ENCODE results near the gene NUP133.
"Not testable (repeated sequence)": the region's sequence is repeated elsewhere in the genome, so short reads cannot be mapped to it uniquely, and the experiment has no call there.

Gene NUP133

DNA sequence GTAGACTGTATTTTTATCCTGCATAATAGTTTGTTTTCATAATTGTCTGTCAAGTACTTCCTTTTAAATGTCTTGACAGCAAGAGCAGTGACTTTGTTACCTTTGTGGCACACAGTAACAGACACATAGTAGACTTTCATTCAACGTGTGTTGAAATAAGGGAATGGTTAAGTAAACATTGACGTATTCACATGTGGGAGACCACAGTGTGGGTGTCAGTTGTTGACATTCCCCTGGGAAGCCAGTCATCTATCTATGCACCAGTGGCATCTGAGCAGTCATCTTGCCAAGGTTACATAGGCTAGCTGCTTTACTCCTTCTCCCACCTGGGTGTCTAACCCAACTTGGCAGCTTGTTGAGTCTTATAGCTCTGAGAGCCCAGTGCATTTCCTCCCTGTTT, 1.4 kb upstream of the NUP133 start:
- DNase-seq (ENCODE audit: low spot score), result no peak

GRCh38 chr1:229508823-229509337, 739 bp upstream of the NUP133 start:
- DNase-seq (ENCODE audit: low spot score), result no peak

DNA sequence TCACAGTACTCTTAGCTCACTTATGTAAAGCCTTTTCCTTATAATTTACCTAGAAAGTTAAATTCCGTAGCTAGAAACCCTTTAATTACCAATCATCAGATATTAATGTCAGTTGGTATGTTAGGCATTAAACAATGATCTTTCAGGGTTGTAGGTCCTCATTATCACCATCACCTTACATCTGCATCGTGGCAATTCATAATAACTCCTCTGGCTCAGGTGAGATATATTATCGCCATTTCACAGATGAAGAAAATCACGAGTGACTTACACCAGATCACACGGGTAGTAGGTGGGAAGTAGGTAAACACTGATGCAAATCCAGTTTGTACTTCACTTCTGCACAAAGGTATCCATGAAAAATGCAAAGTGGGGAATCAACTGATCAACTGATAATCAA, 639 bp downstream of the NUP133 start:
- no peak for DNase-seq (ENCODE audit: low spot score)

DNA sequence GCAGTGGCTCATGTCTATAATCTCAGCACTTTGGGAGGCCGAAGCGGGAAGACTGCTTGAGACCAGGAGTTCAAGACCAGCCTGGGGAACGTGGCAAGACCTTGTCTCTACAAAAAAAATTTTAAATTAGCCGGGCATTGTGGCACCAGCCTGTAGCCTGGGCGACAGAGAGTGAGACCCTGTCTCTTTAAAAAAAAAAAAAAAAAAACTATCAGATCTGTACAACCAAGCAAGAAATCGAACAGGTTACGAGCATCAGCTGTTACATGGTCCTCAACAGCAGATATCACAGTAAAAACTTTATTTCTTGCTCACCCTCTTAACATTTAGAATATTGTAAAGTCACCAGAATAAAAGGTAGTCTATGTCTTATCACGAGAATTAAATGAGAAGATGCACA, 1.5 kb downstream of the NUP133 start:
- no peak for DNase-seq (ENCODE audit: low spot score)

- DNase-seq (ENCODE audit: low spot score), result no peak
Measured at GRCh38 chr1:229495782-229496181, 12.4 kb downstream of the NUP133 start.

- DNase-seq (ENCODE audit: low spot score), result no peak
Measured at GRCh38 chr1:229487181-229487580, 21.0 kb downstream of the NUP133 start.

DNA sequence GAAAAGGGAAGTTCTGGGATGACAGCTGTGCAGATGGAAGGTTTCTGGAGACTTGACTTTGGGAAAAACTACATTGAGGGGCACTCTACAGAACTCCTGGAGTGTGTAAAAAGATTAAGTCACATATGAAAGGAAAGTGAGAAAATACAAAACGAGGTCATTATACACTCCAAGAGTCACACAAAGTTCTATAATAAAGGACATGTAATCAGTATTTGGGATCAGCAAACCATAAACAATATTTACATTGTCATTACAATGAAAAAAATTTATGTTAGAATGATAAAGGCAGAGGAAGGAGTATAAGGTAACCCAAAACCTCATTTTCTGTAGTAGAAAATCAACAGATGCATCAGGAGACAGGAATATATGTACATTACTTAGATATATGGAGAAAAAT, 22.8 kb downstream of the NUP133 start:
- DNase-seq (ENCODE audit: low spot score), result no peak

DNA sequence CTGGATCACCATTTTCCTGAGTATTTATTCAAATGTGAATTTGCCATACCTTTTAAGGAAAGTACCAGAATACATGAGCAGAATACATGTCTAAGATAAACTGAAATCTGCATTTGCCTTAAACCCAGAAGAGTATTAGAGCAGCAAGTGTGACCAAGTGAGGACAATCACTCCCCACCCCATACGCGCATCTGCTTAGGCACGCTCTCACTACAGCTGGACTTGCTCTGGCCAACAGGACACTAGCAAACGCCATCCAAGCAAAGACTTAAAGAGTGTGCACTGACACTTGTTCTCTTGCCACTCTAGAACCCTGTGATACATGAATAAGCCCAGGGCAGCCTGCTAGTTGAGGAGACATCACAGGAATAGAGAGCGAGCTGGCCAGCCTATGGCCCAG, 25.6 kb downstream of the NUP133 start:
- no peak for DNase-seq (ENCODE audit: low spot score)

GRCh38 chr1:229480495-229480894, 27.6 kb downstream of the NUP133 start:
- no peak for DNase-seq (ENCODE audit: low spot score)

GRCh38 chr1:229479660-229480399, 28.3 kb downstream of the NUP133 start:
- no peak for DNase-seq (ENCODE audit: low spot score)

DNA sequence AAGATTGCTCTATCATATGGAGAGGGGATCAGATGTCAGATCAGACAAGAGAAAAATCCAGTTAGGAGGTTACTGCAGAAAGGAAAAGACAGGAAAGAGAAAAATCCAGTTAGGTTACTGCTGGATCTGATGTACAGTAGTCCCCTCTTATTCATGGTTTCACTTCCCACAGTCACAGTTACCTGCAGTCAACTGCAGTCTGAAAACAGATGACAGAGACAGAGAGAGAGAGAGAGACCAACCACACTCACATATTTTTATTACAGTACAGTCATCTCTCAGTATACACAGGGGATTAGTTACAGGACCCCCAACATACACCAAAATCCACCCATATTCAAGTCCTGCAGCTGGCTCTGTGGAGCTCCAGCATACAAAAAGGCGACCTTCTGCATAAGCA, 29.3 kb downstream of the NUP133 start:
- DNase-seq (ENCODE audit: low spot score), result no peak

DNA sequence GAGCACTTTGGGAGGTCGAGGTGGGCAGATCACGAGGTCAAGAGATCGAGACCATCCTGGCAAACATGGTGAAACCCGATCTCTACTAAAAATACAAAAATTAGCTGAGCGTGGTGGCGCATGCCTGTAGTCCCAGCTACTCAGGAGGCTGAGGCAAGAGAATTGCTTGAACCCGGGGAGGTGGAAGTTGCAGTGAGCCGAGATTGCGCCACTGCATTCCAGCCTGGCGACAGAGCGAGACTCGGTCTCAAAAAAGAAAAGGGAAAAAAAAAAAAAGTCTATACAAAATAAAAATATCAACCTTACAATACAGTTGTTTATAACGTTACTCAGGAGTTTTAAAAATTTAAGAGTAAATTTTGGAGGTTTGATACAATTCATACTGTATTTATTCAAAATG, 32.3 kb downstream of the NUP133 start:
- not testable (repeated sequence) for DNase-seq (ENCODE audit: low spot score)

- DNase-seq (ENCODE audit: low spot score), result no peak
Measured at GRCh38 chr1:229474509-229474908, 33.6 kb downstream of the NUP133 start.

DNA sequence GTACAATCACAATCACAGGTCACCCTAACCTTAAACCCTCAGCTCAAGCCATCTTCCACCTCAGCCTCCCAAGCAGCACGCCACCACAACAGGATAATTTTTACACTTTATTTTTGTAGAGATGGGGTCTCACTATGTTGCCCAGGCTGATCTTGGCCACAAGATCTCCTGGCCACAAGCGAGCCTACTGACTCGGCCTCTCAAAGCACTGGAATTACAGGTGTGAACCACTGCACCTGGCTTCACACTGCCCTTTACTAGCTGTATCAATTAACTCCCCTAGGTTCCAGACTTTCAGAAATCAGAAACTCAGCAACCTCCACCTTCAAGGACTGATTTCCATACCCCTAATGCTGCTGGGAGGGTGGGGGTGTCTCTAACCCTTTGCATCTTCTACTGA, 37.0 kb downstream of the NUP133 start:
- DNase-seq (ENCODE audit: low spot score), result no peak

- DNase-seq (ENCODE audit: low spot score), result no peak
Measured at GRCh38 chr1:229470406-229471043, 37.6 kb downstream of the NUP133 start.

- no peak for DNase-seq (ENCODE audit: low spot score)
Measured at GRCh38 chr1:229466887-229467286, 41.3 kb downstream of the NUP133 start.

- no peak for DNase-seq (ENCODE audit: low spot score)
Measured at GRCh38 chr1:229464672-229465071, 43.5 kb downstream of the NUP133 start.

- no peak for DNase-seq (ENCODE audit: low spot score)
Measured at GRCh38 chr1:229461032-229461668, 47.0 kb downstream of the NUP133 start.

DNA sequence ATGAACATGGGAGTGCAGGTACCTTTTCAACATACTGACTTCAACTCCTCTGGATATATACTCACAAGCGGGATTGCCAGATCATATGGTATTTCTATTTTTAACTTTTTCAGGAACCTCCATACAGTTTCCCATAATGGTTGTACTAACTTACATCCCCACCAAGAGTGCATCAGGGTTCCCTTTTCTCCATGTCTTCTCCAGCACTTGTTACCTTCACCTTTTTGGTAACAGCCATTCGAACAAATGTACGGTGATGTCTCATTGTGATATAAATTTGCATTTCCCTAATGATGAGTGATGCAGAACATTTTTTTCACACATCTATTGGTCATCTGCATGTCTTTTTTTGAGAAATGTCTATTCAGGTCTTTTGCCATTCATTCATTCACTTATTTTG, 48.3 kb downstream of the NUP133 start:
- no peak for DNase-seq (ENCODE audit: low spot score)

DNA sequence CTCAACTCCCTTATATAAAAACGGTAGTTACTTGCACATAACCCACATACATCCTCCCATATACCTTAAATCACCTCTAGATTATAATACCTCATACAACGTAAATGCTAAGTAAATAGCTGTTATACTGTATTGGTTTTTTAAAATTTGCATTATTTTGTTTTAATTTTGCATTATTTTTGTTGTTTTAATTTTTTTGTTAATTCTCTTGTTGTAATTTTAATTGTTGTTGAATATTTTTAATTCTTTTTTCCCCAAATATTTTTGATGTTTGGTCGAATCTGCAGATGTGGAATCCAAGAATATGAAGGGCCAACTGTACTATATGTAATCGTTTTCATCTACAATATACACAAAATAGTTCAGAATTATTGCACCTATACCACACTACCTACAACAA, 50.7 kb downstream of the NUP133 start:
- no peak for DNase-seq (ENCODE audit: low spot score)

DNA sequence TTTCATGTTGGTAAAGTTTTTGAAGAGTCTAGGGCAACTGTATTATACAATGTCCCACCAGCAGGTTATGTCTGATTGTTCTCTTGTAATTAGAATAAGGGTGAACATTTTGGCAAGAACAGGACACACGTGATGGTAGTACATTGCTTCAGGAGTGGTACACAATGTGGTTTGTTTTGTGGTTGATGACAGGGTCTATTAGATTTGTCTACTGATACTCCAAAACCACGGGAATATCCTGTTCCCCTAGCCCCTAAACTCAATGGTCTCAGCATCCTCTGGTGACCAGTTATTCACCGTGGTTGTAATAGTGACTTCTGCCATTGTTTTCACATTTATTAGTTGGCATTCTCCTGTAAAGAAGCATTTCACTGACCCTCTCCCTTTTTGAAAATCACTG, 52.1 kb downstream of the NUP133 start:
- no peak for DNase-seq (ENCODE audit: low spot score)

DNA sequence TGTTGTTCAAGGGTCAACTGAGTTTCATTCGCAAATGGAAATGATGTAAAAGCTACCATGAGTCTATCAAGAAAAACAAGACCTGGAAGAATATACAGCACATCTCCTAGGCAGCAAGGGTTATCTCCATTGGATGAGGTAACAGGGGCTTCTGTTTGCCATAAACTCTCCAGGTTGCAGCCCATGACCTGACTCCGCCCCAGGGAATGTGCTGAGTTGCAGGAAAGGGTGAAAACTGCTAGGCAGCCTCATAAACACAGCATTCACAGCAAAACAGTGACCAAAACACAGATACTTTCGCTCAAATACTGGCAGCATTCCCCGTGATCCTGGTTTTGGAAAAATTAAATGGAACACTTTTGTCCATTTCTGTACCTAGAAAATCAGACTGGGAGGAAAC, 54.1 kb downstream of the NUP133 start:
- DNase-seq (ENCODE audit: low spot score), result no peak
